AG04450 (cell line): ENCODE data around the gene TOMM70. TPM values are rescaled to one million over a fixed set of nuclear protein-coding genes. Genes with fewer than 3 reads are reported as not detected.

ENCODE experiments used
- CTCF ChIA-PET: fragments of 300-600, 350-600 bp; formaldehyde crosslinking; extraction: SDS; loops from one replicate; lab custom pipeline; 2022; ENCODE audit warnings: antibody characterized with exemption, inconsistent platforms; lab: Charles Lee
- POLR2A ChIA-PET: fragments of 350-600 bp; formaldehyde crosslinking; extraction: SDS; loops from one replicate; lab custom pipeline; 2021; ENCODE audit warnings: antibody characterized with exemption, inconsistent platforms; lab: Yijun Ruan, JAX
- DNase-seq: peaks from one replicate; pipeline ENCODE4 v3.0.0-alpha.2; 2011; ENCODE audit warnings: low read depth, low spot score
- H3K27ac ChIP-seq: one replicate; pipeline ENCODE4 v1.5.1; 2012; ENCODE audit warnings: low read depth, low read length, control low read depth
- H3K27me3 ChIP-seq: one replicate; pipeline ENCODE4 v1.6.0; 2012; ENCODE audit warnings: low read length; ENCODE audit not compliant: control insufficient read depth, insufficient read depth
- H3K4me3 ChIP-seq: 2 replicates; pipeline ENCODE4 v1.5.1; 2011; ENCODE audit warnings: mild to moderate bottlenecking, low read depth, low read length, control low read depth
- H3K9me3 ChIP-seq: 2 replicates; pipeline ENCODE4 v1.5.1; 2012; ENCODE audit warnings: low read length; ENCODE audit not compliant: control insufficient read depth, insufficient read depth
- CTCF ChIP-seq: IDR thresholded peaks from 2 replicates; pipeline ENCODE4 v1.5.1; 2011; ENCODE audit warnings: low read depth, low read length, control low read depth, inconsistent platforms
- polyA plus RNA-seq: library from polyadenylated mRNA; depleted of rRNA; stranded (reverse); fragments of >200 nt; gene quantifications from 2 replicates; pipeline ENCODE4 v1.2.3, GENCODE V29; 2011

The TOMM70 gene
- polyA plus RNA-seq, 1 experiment: 53.7 TPM

GRCh38 chr3:100413613-100414012 is 12.7 kb upstream of the TOMM70 start:
- no peak for DNase-seq
- TF ChIP-seq CTCF: no peak
- Histone ChIP-seq H3K9me3 (no peaks in the 10 kb centered on the region), H3K4me3 (no peak overlapping the region), H3K27ac (no peak overlapping the region), H3K27me3 (no peaks in the 10 kb centered on the region)
- ChIA-PET CTCF (no interaction called here), POLR2A (no interaction called here)

- DNase-seq: no peak
- H3K27me3 ChIP-seq: no peaks in the 10 kb centered on the region
- H3K4me3 ChIP-seq: no peak overlapping the region
- ChIA-PET POLR2A (no interaction called here), CTCF (no interaction called here)
- no peak overlapping the region for H3K27ac ChIP-seq
- TF ChIP-seq CTCF: no peak
- H3K9me3 ChIP-seq: peaks cover 3% of the 10 kb centered on the region; the same call in 1 of the 2 replicates
These were observed 12.2 kb upstream of the TOMM70 start for GRCh38 chr3:100412912-100413590.

- ChIA-PET CTCF (interaction anchor here (0.6 to 1.9 kb wide), 3 partner anchors 9 to 51 kb away, joined by 4 to 7 read pairs (median 4); no protein-coding TSS in a partner anchor), POLR2A (interaction anchor here (1.2 kb wide), 1 partner anchor 10 kb away, joined by 5 read pairs; the partner anchor contains the start of genes LNP1 and TOMM70)
- H3K9me3 ChIP-seq: peaks cover 4% of the 10 kb centered on the region; the same call in 1 of the 2 replicates
- no peak for TF ChIP-seq CTCF
- no peak overlapping the region for H3K27ac ChIP-seq
- DNase-seq: no peak
- H3K4me3 ChIP-seq: no peak overlapping the region
- H3K27me3 ChIP-seq: no peaks in the 10 kb centered on the region
These were observed 10.4 kb upstream of the TOMM70 start for GRCh38 chr3:100411091-100411982.

GRCh38 chr3:100407977-100408532 is 7.2 kb upstream of the TOMM70 start:
- Histone ChIP-seq H3K27ac (no peak overlapping the region), H3K9me3 (peaks cover 4% of the 10 kb centered on the region; the same call in 1 of the 2 replicates), H3K4me3 (no peak overlapping the region), H3K27me3 (no peaks in the 10 kb centered on the region)
- ChIA-PET CTCF (no interaction called here), POLR2A (no interaction called here)
- DNase-seq: no peak
- no peak for TF ChIP-seq CTCF
